Renal pelvis (tissue), 4 donors: ENCODE results near the gene POGLUT3. TPM values are rescaled to one million over a fixed set of nuclear protein-coding genes. Genes with fewer than 3 reads are reported as not detected.

Source experiments
- DNase-seq: peaks from one replicate; pipeline ENCODE4 v3.0.0-alpha.2; 2013
- polyA plus RNA-seq, 3 donors: library from polyadenylated mRNA; unstranded; fragments of 120-200 nt; gene quantifications; one replicate each; pipeline ENCODE4 v1.2.1, GENCODE V29; 2013; ENCODE audit not compliant: insufficient read length in 3 of 3

The POGLUT3 gene
- polyA plus RNA-seq, 3 donors, result 30.3 to 35.6 (median 33.7) TPM

DNA sequence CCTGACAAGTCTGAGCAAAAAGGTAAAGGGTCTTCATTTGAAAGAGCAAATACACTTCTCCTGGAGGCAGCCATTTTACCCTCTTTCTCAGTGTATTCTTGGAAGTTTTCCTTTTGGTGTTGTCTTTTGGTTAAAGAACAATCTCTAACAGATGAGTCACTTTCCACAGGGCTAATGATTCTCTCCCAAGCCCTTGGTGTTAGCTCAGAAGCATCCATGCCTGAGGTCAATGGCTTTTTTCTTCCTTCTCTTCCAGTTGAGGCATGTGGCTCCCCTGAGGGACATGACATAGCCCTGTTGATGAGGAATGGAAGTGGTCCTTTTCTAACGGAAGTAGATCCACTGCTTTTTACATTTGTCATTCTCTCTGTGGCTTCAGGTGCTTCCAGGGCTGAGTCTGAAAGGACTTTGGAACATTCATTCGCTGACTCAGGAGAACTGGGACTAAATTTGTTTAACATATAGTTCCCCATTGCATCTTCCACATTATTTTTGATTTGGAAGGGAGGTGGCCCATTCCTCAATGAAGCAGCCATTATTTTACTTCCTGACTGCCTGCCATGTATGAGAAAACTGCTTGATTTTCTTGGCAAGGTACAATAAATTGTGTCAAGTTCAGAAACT, 13.8 kb upstream of the POGLUT3 start:
- no peak for DNase-seq

DNA sequence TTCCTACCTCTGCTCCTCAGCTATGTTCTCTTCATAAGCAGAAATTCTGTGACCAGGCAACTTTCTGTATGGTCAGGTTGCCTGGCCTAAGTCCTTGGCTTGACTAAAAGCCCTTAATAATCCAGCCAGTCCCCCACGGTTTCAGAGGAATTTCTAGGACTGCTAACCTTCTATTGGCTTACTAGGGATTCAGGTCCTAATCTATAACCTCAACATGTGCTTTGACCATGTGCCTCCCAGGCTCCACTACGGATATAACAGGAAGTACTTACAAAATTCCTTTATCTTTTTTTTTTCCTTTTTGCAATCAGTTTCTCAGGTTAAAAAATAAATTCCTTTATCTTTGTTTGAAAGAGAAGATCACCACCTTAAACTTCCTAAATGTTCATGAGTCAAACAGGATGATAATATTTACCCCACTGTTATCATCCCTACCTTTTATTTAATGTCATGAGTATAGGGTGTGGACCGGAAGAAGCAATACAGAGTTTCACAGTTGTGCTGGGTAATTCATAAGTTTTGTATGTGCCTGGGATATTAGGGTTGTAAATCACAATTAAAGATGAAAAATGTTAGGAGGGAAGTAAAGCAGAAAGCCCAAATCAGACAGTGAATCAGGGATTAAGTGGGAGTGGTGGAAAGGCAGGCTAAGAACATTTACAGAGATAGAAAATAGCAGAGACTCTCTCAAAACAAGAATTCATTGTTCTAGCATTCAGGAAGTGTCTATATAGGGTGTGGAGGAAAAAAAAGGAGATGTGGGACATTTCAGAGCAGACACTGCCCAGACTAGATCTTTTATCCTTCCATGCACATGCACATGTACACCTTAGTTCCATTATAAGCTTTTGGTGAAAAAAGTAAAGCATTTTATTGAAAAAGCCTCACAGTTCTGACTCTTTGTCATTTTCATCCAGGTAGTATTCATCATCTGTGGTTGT, 10.7 kb upstream of the POGLUT3 start:
- DNase-seq, result no peak

DNA sequence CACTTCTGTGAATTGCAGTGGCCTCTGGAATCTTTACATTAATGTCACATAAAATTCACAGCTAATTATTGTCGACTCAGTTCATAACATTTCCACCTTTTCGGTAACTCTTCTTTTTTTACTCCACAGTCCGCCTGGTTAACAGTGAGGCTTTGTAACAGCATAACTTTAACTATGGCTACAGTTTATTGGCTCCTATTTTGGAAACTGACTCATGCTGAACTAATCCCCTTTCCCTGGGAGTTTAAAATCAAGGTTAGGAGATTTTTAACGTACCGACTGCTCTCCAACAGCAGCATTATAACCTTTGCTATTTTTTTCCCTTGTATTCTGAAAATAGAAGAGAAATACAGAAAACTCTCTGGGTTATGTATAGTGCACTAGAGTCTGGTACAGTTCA, 3.2 kb upstream of the POGLUT3 start:
- DNase-seq, result no peak

GRCh38 chr11:108500721-108501120, 2.5 kb upstream of the POGLUT3 start:
- DNase-seq, result no peak

- DNase-seq, result no peak
Measured at GRCh38 chr11:108500169-108500568, 2.0 kb upstream of the POGLUT3 start.

DNA sequence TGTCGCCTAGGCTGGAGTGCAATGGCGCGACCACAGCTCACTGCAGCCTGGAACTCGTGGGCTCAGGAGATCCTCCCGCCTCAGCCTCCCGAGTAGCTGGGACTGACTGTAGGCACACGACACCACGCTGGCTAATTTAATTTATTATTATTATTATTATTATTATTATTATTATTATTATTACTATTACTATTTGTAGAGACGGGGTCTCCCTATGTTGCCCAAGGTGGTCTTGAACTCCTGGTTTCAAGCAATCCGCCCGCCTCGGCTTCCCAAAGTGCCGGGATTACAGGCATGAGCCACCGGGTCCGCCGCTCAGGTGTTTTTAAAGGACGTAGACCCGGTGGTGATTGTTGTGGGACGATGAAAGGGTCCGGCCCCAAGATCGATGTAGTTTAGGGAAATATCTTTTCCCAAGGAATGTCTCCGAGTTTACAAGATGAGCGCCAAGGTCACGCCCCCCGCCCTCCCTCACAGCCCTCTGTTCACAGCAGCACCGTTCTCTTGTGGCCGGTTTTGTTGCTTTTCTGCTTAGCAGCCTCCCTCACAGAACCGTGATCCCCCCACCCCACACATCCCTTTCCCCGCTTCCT, 728 bp upstream of the POGLUT3 start:
- DNase-seq, result no peak

DNA sequence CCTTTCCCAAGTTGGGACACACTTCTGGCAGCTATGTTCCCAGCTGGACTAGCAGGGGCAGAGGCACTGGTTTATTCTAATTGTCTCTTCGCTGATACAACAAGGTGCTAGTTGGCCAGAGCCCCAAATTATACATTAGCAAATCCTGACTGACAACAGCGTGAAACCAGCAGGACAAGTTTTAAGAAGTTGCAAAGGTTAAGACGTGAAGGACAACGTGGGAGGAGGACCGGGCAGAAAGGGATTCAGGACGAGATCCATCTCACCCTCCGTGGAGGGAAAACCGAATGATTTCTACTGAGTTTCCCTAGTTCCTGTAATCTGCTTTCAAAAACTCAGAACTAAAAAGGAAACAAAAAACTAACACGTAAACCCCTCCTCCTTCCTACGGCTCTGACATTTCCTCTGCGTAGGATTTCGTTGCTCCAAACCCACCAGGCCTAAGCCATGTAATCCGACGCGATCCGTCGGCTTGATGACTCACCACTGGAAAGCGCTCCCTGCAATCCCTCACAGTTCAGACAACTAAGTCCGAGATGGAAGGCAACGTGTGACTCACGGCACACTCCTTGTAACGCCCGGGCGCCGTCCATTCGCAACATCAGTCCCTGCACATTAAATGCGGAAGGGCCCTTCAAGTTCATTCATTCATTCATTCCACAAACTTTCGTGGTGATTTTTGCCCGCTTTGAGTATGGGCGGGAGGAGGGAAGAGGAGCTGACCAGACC, 703 bp downstream of the POGLUT3 start:
- DNase-seq, result peak; percentile 94

GRCh38 chr11:108496643-108497256, 1.4 kb downstream of the POGLUT3 start:
- DNase-seq, result no peak

DNA sequence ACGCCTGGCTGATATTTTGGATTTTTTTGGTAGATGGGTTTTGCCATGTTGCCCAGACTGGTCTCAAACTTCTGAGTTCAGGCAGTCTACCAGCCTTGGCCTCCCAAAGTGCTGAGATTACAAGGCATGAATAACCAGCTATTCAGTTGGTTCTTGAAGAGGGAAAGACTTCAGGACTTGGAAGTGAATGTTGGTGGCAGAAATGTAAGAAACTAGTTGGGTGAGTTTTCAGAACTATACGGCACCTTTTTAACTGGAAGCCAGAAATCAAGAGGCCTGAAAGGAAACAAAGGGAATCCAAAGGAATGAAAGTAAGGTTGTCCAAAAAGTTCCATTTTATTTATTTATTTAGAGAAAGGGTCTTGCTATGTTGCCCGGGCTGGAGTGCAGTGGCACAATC, 2.9 kb downstream of the POGLUT3 start:
- DNase-seq, result no peak

DNA sequence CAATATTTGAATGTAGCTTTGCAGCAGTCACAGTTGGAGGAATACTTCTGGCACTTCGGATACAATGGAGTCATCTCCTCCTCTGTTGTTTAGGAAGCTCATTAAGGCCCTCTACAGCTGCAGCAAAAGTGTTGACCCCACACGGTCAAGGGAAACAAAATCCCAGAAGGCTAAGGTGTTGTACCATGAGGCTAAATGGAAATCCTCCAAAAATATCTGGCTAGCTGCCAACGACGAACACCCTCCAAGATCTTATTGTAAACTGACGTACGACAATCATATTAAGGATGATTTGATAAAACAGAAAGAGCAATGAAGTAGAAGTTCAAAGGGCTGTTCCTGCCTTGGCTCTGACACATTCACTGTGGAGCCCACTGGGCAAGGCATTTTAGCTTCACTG, 4.0 kb downstream of the POGLUT3 start:
- no peak for DNase-seq

DNA sequence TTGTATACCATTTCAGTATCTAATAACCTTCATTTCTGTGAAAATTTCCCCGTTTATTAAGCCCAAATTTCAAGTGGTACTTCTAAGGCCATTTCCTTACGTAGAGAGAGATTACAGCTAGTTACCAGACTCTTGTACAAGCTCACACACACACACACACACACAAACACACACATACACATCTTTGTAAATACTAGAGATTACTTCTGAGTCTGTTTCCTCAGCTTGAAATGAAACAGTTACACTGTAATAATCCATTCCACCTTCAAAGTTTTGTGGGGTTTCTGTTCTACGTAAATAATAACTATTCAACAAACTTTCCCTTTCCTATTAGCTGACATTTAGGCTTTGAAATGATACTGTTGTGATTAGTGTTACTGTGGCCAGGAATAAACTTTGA, 6.2 kb downstream of the POGLUT3 start:
- DNase-seq, result no peak

DNA sequence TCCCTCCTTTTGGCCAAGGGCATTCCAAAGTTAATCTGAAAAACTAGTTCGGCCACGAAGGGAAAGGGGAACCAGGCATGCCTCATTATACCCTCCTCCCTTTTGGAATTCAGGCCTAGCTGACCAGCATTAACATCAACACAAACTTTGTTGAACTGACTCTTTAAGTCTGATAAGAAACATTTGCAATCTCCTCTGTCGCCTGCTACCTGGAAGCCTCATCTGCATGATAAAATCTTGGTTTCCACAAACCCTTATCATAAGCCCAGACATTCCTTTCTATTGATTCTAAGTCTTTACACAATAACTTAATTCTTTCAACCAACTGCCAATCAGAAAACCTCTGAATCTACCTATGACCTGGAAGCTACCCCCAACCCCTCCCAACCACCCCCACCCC, 11.4 kb downstream of the POGLUT3 start:
- no peak for DNase-seq

DNA sequence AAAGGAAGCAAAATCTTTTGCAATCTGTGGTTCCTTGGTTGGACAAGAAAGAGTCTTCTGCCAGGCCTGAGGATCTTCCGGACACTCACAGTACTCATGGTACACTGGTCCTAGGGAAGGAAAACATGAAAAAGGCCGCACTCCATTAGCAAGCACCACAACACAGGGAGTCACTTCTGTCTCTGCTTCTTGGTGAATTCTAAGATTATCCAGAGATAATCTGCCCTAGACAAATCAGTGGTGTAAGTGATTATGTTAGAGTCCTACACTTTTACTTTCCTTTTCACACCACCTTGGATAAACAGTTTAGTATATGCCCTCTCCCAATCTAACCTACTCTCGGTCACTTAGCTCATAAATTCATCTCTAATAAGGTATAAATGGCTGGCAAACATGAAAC, 11.9 kb downstream of the POGLUT3 start:
- DNase-seq, result no peak

GRCh38 chr11:108483163-108483562, 15.0 kb downstream of the POGLUT3 start:
- no peak for DNase-seq

DNA sequence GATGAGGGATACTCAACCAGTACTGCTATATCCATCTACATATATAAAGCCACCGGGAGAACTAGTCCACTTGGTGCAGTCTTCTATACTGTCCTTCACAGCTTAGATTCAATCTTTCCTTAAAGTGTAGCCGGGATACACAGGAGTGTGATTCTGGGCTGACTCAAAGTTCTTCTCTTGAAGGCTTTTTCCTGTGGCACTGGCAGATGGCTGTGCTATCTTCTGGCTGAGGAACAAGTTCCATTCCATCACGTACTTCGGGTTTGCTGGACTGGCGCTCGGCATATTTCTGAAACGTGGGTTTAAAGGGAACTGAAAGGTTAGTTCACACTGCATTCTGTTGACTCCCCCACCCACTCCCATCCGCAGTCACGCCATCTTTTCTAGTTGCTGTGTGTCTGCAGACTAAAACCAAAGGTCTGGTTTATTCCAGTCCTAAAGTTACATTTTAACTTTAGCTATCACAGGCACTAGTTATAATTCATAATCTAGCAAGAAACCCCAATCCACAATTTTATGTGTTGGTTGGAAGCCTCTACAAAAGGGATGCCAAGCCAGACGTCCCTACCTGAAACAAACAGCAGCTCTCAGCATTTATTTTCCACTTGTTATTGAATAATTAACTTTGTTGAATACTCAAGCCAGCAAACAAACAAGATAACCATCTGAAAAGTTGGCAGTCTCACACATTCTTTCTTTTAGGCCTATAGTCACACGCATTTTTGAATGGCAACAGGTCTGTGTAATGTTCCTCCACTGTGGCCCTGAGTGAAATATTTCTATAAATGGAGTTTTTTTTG, 23.3 kb downstream of the POGLUT3 start:
- DNase-seq, result no peak

- DNase-seq, result no peak
Measured at GRCh38 chr11:108472681-108473080, 25.5 kb downstream of the POGLUT3 start.

DNA sequence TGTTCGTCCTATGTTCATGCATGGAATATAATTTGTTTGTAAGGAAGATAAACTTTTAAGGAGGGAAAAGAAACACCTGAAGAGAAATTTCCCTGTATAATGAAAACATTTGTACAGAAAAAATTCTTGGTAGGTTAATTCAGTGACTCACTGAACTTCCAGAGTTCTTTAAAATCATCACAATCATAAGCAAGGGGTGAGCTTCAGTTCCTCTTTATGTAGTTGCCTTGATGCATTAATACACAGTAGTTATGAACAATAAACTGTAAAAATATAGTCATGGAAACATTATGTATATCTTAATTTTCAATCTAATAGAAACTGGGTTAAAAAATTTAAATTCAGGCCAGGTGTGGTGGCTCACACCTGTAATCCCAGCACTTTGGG, 29.7 kb downstream of the POGLUT3 start:
- DNase-seq, result no peak

DNA sequence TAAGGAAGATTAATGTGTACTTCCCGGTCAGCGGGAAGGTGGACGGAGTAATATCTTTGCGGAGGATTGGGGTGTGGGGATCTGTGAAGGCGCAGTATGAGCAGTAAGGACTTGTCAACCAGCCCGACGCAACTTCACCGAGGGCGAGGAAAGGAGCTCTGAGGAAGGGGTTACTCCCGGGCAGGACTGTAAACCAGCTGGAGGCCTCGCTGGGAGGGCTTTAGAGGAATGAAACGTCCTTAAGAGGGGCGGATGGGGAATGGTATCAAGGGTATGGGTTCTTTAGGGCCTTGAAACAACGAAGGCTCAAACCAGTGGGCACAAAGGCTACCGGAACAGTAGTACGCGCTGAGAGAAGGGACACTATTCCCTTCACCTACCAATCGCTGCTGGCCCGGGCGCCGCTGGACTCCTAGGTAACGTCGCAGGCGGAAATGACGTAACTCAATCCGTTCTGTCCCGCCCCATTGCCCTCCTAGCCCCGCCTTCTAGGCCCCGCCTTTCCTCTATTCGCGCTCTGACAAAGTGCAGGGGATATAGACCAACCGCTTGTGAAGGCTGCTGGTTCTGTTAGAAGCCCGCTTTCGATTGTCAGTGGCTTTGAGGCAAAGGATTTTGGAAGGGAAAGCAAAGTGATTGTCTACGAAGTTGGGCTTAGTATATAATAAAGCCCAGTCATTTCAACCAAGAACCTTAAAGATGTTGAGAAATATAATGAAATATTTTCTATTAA, 30.9 kb downstream of the POGLUT3 start, which contains the start of gene C11orf65:
Gene C11orf65, minus strand, starts transcription at position 439 of the 733 bp plus-strand sequence. CDS start 5,970 bp downstream, outside the sequence.
- peak; percentile 98 for DNase-seq

DNA sequence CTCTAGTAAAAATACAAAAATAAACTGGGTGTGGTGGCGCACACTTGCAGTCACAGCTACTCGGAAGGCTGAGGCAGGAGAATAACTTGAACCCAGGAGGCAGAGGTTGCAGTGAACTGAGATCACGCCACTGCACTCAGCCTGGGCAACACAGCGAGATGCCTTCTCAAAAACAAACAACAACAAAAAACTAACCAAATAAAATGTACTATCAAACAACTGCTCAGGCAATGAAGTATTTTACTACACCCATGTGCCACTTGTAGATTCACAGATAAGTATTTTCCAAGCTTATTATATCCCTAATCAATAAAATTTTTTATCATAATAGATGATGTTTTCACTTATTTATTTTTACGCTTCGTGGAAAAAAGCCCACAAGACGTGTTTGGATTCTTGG, 31.8 kb downstream of the POGLUT3 start:
- no peak for DNase-seq

GRCh38 chr11:108453207-108453835, 44.9 kb downstream of the POGLUT3 start:
- DNase-seq, result no peak
